HG02610 (cell line): ENCODE data around the gene IFIH1.

Experiments
- ATAC-seq: cut with Tn5 transposase; IDR thresholded peaks from one replicate; pipeline ENCODE4 v1.9.1; 2021; ENCODE audit warnings: mild to moderate bottlenecking, moderate library complexity; ENCODE audit not compliant: unreplicated experiment

Gene IFIH1

DNA sequence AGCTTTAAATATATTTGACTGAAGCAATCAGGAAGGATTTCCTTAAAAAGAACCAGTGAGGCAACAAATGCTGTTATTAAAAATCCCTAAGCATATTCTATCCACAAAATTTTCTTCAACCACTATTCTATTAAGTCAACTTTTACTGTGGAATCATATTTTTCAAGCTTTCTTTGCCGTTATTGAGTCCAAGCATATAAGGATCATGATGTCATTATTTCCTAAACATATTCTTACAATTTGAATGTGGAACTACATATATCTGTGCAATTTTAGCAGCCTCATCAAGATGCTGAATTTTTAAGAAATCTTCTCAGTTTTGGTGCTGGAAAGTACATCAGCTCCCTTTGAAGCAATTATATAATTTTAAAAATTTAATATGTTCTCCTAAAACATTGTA, 5.6 kb downstream of the IFIH1 start:
- no peak for ATAC-seq

DNA sequence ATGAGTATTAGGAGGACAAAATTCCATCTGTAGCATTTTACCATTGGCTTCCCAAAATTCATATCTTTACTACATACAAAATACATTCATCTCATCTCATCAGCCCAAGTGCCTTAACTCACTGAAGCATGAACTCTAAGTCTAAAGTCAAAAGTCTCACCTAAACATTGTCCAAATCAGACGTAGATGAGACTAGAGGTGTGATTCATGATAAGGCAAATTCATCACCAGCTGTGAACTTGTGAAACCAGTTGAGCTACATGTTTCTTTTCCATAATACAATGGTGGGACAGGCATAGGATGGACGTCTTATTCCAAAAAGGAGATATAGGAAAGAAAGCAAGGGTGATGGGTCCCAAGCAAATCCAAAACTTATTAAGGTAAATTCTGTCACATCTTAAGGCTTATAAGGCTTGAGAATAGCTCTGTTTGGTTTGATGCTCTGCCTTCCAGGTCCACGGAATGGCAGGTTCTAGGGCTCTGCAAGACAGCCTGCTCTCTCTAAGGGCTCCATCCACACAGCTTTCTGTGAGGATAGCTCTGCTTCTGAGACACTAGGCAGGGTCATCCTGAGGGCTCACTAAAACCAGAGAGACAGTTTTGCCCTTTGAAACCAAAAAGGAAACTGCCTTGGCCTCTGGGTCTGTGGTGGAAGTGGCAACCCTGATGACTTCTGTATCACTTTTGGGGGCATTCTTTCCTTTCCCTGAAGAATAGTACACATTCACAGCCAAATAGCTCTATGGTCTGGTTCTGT, 9.6 kb downstream of the IFIH1 start:
- peak; percentile 54 for ATAC-seq

DNA sequence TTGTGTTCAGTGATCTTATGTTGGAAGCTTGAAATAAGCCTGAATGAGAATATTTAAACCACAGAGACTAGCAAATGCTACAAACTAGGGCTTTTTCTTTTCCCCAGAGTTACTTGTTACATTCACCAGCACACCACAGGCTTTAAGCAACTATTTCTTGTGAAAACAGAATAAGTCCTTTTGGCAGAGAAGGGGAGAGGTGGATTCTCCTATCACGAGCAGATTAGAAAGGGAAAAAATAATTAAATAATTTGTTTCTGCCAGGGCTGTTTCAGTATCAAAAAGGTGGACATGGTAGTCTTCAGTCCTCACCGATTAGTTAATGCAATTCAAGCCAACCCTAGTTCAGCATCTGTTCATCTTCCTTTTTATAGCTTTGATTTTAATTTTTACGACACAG, 12.6 kb downstream of the IFIH1 start:
- no peak for ATAC-seq

DNA sequence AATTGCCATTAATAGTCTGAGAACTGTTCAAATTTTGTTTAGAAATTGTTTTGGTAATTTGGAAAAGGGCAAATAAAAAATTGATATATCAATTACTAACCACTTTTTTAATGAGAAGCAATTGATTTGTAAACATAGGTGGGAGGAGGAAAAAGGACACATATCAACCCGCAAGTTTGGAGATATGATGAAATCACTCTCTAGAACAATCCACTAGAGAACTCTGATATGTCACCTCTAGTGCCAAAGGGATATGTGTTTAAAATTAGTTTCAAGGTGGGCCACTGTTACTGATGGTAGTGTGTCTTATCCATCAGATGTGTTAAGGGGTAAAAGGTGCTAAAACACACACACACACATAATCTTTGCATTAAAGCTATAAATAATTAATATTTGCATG, 16.6 kb downstream of the IFIH1 start:
- no peak for ATAC-seq

DNA sequence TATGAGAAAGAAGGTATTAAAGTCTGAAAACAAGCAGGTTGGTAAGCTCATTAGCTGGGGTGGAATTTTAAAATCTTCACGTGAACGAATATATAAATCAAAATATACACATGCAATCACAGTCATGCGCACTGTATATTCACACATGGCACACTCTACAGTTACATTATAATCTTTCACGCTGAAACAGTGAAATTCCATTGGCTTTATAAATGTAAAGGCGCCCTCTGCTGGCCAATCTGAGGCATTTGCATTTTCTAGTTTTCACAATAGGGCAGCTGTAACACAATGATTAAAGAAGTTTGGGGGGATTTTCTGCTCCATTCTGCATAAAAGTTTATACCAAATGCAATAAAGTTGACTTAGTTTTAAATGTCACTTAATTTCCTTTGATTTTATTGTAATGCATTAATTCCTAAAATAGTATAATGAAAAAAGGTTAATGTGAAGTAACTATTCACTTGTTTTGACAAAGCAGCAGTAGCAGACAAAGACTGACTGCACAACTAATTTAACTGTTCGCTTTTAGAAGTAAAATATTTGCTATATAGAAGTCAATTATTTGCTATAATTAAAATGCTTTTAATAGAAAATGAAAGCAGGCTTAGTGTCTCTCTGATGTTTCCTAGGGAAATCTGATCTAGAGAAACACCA, 17.2 kb downstream of the IFIH1 start:
- peak; percentile 64 for ATAC-seq

DNA sequence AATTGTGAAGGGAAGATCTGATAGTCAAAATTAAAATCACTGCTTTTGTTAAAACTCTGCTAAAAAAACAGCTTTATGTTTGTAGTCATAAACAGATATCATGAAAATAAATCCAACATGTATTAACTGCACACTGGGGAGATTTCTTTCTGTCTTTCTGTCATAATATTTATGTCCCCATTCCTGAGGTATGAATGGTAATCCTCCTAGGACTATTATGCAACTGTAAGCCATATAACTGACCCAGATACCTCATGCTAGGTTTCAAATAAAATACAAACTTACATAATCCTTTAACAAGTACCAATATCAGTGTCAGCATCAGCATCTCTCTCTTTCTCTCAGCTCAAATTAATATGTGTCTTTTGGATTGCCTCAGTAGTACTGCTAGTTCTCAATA, 18.2 kb downstream of the IFIH1 start:
- no peak for ATAC-seq

DNA sequence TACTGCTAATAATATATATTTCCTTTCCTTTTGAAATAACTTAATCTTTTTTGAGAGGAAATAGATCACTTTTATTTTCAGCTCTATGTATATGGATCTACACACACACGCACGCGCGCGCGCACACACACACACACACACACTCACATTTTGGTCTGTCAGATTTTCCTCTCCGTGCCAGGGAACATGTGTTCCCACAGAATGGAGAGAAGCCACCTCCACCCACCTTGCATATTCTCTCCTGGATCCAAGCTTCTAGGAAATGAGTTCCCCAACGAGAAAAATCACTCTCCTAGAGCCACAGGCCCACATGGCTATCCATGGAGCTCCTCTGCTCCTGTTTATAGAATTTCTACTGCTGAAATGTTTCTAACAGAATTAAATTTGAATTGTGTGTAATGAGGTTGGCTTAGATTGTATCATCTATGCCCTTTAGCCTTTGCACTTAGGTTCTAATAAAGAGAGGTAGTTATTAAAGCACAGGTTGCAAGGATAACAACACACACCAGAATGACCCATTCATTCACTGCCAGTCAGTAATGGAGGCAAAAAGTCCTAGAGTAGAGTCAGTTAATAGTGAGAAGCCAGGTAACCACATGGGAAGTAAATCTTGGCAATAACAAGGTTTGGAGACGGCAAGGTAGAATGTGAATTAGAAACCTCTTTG, 19.7 kb downstream of the IFIH1 start:
- no peak for ATAC-seq

DNA sequence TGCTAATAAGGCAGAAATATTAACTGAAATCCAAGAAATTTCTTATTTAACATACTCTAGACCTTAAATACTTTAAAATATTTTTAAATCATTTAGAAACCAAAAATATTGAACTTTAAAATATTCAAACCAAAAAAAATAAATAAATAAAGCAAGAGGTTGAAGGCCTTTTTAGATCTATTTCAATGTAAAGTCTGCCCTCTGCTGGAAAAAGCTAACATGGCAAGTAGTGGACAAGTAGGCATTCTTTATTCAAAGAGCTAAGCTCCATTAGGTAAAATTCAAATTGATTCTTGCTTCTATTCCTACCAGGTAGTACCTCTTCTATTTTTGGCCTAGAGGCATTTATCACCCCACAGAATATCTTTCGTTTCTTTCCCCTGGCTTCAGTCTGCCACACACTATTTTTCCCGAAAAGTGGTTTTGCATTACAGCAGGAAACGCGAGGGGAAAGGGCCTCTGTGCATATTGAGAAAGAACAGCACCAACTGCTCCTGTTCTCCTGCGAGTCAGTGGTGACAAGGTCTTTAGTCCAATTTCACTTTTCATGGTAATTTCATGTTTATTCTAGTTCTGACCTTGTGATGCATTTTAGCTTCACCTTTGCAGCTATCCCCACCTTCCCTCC, 20.4 kb downstream of the IFIH1 start:
- peak; percentile 53 for ATAC-seq

DNA sequence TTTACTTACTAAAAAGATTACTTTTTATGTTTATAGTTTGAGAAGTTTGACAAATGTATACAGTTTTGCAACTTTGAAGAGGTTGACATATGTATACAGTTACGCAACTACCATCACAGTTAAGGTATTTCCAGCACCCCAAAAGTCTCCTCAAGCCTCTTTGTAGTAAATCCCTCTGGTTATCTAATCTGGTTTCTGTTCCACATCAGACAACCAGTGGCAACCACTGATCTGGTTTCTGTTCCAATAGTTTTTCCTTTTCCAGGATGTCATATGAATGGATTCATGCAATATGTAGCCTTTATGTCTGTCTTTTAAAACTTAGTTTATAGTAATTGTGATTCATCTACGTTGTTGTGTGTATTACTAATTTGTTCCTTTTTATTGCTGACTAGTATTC, 23.5 kb downstream of the IFIH1 start:
- ATAC-seq, result no peak

DNA sequence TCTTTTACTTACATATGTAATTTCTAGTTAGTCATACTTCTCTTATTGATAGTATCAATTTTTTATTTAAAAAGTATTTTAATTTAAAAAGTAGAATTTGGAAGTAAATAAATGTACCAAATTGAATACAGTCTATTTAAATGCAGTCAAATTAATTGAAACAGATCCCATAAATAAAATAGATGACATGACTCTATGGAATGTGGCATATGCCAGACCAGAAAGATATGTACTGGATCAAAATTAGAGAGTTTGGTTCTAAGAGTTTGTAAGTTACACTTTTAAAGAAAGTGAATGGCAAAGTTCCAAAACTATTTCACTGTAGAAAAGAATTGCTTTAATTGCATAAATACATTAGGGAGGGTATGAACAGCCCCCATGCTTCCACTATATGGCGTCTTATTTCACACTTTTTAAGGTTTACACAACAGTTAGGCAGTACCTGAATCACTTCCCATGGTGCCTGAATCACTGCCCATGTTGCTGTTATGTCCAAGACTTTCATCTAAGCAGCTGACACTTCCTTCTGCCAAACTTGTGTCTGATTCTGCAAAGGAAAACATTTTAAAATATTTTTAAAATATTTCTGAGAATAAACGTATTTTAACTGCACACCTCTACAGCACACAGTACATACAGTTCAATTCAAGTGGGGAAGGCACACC, 25.2 kb downstream of the IFIH1 start:
- no peak for ATAC-seq

DNA sequence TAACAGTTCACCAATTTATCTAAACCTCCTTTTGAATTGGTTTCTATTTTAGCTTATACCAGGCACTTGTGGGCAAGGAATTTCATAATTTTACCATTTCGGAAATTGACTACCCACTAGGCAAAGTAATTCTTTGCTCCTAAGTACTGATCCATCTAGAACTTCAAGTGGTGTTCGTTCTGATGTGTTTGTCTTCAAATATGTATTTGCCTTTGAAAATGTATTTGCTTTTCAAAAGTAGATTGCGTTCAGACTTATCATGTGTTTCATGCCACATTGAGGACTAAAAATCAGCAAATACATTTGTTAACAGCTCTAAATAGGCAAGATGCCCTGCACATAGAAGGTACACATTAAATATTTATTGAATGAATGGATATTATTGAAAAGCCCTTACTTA, 26.7 kb downstream of the IFIH1 start:
- ATAC-seq, result no peak

DNA sequence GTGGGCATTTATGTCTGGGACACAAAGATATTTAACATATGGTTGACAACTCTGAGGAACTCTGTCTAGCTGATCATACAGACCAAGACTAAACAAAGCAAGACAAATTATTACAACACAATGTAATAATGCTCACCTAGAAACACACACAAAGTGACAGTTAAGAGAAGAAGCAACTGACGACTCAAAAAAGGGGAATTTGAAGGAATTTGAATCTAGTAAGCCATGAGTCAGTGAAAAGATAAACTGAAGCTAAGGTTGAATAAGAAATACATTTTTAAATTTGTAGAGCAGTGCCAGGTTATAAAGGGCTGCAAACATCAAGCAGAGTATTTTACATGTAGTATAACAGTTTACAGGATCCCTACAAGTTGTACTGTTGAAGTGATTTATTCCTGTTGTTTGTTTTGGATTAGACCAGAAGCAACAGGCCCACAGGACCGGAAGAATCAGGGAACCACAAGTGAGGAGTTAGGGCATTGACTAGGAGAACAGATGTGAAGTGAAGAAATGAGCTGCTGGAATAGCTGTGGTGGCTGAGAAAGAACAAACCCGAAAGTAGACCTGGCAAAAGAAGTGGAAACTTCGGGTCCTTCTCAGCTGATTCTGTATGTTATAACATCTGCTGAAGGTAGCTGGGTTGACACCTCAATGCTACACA, 35.6 kb downstream of the IFIH1 start:
- ATAC-seq, result no peak

DNA sequence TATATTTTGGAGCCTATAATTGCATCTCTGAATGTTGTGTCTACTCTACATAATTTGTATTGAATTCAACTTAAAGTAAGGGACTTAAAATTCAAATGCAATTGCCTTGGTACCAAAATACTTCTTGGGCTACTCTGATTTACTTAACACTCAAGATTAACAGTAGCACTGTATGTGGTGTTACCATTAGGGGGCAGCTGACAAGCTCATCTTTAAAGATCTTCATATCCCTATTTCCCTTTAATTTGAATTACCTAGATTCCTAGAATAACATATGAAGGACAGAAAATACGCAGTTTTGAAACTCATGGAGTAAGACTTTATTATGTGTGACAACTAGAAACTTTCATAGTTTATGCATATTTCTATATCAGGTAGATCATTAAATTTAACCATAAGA, 37.8 kb downstream of the IFIH1 start:
- no peak for ATAC-seq

DNA sequence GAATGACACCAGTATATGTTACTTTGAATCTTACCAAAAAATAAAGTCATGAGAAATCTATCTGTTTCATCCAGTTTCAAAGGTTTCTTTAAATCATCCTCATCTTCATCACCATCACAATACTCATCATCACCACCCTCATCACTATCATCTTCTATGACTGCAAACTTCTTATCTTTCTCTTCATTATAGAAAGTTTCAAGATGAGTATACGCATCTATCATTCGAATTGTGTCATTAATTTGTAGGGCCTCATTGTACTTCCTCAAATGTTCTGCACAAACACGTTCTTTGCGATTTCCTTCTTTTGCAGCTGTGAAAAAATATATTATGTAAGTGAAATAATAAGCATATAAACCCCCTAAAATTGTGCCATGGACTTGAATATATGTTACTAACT, 41.1 kb downstream of the IFIH1 start:
- ATAC-seq, result no peak

DNA sequence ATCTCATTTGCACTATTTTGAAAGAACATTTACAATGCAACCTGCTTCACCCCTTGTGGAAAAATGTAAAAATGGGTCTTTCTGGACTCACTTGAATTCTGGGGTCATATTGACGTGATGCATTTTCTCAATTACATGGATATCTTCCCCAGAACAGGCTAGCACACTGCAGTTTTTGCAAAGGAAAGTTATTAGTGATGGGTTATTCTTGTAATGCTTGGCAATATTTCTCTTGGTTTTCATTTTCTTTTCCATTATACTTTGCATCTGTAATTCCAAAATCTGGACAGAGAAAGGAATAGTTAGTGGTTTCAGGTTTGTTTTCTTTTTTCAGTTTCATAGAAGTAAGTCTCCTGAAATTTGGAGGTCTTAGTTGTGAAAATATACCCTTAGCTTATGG, 50.5 kb downstream of the IFIH1 start:
- no peak for ATAC-seq

DNA sequence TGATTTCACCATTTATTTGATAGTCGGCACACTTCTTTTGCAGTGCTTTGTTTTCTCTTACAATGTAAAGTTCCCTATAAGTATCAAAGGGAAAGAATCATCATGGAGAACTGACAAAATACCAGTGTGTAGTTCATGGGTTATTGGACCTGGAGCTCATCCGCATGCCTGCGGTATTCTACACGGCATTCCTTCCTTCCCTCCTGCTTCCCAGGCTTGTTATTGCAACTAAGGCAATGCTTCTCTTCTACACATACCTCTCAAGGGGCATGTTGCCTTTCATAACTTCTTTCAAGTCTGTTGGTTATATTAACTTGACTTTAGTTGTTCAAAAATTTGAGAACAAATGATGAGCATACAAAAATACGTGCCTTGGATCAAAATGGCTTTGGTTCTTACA, 51.0 kb downstream of the IFIH1 start:
- ATAC-seq, result no peak

DNA sequence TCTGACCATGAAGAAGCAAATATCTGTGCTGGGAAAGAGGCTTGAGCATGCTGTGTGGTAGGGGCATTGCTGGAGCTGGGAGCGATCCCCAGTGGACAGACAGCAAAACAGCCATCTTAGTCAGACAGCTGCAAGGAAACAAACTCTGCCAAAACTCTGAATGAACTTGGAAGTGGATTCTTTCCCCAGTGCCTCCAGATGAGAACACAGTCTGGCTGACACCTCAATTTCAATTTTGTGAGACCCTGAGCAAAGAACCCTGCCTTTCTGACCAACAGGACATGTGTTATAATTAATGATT, 52.1 kb downstream of the IFIH1 start:
- ATAC-seq, result no peak

DNA sequence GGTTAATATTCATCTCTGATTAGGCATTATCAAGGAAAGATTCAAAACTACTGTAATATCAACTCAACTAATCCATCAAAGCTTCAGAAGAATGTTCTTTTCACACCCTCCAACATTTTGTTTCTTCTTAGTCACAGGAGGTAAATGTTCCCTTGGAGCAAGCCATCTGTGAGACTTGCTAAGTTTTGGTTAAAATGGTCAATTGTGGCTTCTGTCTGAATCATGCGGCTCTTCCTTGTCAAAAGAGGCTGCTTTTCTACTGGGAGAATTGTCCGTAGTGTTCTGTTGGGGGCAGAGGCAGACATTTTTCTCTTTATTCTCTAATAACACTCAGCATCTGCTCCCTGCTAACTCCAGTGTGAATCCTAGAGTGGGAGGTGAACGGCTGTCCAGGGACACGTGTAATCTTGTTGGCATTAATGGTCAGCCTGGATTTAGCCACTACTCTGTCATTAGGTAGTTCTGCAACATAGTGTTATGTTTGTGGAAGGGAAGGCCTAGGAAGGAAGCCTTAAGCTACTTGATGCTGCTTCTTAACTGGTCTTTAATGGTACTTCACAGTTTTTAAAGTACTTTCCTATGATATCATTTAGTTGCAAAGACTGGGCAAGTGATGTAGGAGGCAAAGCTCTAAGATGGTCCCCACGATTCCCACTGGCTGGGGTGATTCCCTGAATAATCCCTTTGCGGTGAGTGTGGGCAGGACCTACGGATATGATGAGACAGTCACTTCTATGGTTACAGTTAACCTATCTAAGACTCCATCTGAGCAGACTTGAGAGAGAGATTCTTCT, 52.6 kb downstream of the IFIH1 start:
- ATAC-seq, result no peak

DNA sequence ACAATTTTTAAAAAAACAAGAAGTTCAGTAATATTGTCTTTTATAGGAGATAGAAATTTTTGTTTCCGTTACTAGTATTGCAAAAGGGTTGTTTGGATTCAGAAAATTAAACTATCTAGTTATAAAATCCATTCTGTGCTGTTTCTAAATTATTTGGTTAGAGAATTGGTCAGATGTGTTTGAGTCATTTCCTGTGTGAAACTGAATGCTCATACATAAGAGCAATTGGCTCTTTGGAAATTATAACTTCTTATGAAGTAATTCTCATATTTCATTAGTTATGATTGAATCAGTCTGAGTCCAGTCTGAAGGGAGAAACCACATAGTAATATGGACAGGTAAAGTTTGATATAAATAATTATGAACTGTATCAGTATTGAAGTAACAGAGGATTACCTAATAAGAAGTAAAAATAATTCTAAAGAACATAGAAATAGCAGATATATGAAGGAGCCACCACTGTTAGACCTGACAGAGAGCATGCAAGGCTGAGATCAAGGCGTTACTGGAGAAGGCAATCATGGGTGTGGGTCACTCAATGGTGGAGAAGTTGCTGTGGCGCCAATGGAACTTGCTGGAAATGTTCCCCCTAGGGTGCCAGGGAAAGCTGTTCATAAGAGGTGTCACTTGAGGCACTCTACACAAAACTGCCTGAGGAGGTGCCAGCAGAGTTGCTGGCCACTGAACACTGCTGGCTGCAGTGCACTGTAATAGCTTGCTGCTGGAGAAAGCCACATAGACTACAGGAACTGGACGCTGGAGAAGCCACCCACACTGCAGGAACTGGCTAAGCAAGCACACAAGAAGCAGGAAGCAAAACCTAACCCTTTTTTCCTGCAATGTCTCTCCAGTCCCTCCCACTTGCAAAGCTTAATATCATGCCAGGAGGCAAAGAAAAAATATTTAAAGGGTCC, 57.2 kb downstream of the IFIH1 start:
- peak; percentile 57 for ATAC-seq
